Measurements from ENCODE around the gene PSEN2. TPM values are rescaled to one million over a fixed set of nuclear protein-coding genes. Genes with fewer than 3 reads are reported as not detected.

The PSEN2 gene
- total RNA-seq, 1 experiment from 2014 or later, result 81.6 TPM

DNA sequence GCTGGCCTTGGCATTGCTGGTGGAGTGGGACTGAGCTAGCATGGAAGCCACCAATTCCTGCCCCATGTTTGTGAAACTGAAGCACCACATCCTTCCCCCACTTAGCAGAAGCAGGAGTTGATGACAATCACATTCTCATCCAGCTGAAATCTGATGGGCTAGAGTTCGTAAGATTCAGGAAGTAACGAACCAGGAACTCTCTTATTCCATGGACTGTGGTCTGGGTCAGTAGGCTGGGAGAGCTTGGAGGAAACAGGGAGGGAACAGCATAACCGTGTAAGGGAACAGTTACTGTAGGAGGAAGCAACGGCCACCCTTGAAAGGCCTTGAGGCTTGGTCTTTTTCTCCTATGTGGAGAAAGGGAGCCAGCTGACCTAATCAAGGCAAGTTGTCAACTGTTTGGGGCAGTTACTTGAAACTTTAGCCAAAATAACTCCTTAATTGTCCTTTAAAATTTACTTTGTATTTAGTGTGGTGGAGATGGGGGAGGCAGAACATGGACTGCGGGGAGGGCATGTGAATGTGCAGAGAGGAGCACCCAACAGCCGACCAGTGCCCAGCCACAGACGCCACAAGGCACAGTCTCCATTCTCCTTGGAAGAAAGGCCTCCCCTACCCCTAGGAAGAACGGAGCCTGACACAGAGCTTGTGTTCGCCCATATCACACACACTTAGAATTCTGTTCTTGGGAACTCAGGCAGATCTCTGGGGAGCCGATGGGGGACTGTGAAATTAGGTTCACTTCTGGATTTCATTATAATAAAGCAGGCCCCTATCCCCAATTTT is 67.7 kb downstream of the PSEN2 start:
- DNase-seq (ENCODE audit: low read depth, low spot score), result no peak
- in situ Hi-C loops (cut with HindIII; ENCODE audit: low pct_unique_long_range_greater_than_20kb, low sequenced_read_pairs), result no loop called here

DNA sequence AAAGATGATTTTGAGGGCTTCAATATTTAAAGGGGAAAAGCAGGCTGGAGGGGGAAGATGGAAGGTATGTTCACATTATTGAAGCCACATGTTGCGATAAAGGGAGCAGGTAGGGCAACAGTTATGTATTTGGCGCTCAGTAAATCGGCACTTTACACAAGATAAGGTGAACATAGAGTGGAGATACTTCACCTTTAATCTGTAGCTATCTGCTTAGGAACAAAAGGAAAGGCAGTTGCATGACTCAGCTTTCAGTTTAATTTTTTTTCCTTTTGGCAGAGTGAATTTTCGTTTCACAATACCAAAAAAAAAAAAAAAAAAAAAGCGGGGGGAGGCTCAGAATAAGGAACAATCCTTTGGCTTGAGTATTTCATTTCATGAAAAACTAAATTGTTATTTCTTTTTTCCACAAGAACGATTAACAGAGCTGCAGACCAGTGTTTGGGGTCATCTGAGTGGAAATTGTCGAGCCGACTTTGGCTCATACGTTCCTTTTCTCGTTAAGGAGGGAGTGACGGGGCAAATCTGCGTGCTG is 68.6 kb downstream of the PSEN2 start:
- in situ Hi-C loops (cut with HindIII; ENCODE audit: low pct_unique_long_range_greater_than_20kb, low sequenced_read_pairs), result no loop called here

GRCh38 chr1:226939438-226940028 is 69.1 kb downstream of the PSEN2 start:
- in situ Hi-C loops (cut with HindIII; ENCODE audit: low pct_unique_long_range_greater_than_20kb, low sequenced_read_pairs), result no loop called here

More for the DNA sequence above, 68.6 kb downstream of the PSEN2 start:
- no peak for DNase-seq (ENCODE audit: low read depth, low spot score)

GRCh38 chr1:226940029-226940805 is 69.8 kb downstream of the PSEN2 start, which contains the start of gene COQ8A:
TSS of gene COQ8A (plus strand) at chr1:226940294. CDS start at chr1:226961386, 21,092 bp downstream.
- in situ Hi-C loops (cut with HindIII; ENCODE audit: low pct_unique_long_range_greater_than_20kb, low sequenced_read_pairs), result no loop called here
- DNase-seq (ENCODE audit: low read depth, low spot score), result peak; percentile 99

More at GRCh38 chr1:226939438-226940028, 69.1 kb downstream of the PSEN2 start:
- no peak for DNase-seq (ENCODE audit: low read depth, low spot score)

DNA sequence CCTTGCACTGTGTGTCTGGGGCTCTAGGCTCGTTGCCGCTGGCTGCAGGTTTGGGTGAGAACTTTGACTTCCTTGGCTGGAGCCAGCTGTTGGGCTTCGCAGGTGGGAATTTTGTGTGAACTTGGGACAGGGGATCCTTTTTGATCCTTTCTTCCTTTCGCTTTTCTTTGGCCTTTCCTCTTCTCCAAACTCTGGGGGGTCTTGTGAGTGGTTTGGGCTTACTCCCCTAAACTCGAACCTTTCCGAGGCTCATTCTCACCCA is 70.3 kb downstream of the PSEN2 start:
- in situ Hi-C loops (cut with HindIII; ENCODE audit: low pct_unique_long_range_greater_than_20kb, low sequenced_read_pairs), result no loop called here
- DNase-seq (ENCODE audit: low read depth, low spot score), result no peak

GRCh38 chr1:226942392-226942791 is 72.0 kb downstream of the PSEN2 start:
- DNase-seq (ENCODE audit: low read depth, low spot score), result no peak
- in situ Hi-C loops (cut with HindIII; ENCODE audit: low pct_unique_long_range_greater_than_20kb, low sequenced_read_pairs), result no loop called here

DNA sequence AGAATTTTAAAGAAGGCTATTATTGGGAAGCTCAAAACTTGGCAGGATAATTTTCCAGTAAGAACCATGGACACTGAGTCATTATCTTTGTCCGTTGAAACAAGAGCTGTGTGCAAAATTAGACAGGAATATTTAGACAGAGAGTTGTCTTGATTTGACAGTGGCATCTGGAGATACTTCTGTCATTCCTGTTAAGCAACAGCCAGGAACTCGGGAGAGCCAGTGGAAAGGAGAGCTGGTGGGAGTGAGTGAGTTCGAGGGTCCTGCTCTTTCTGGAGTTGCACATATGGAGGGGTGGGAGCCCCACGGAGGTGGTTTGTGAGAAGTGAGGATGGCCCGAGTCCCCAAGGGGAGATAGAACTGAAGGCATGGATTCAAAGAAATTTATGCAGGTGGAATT is 72.7 kb downstream of the PSEN2 start:
- DNase-seq (ENCODE audit: low read depth, low spot score), result no peak
- in situ Hi-C loops (cut with HindIII; ENCODE audit: low pct_unique_long_range_greater_than_20kb, low sequenced_read_pairs), result no loop called here

DNA sequence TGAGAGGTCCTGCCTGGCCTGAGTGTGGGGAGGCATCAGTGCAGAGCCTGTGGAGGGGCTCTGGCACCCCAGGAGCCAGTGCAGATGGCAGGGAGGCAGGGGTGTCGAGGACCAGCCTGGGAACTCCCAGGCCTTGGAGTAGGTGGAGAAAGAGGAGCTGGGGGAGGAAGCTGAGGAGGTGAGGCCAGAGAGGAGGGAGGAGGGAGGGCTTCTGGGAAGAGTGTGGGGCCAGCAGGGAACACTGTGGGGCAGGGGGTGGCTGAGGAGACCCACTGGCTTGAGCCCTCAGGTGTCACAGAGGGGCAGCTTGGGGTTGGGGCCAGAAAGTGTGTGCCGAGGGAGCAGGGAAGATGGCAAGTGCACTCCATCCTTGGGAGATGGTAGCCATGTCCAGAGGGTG is 73.5 kb downstream of the PSEN2 start:
- no peak for DNase-seq (ENCODE audit: low read depth, low spot score)
- in situ Hi-C loops (cut with HindIII; ENCODE audit: low pct_unique_long_range_greater_than_20kb, low sequenced_read_pairs), result no loop called here

- in situ Hi-C loops (cut with HindIII; ENCODE audit: low pct_unique_long_range_greater_than_20kb, low sequenced_read_pairs), result no loop called here
- DNase-seq (ENCODE audit: low read depth, low spot score), result no peak
Measured at GRCh38 chr1:226945106-226945857, 74.9 kb downstream of the PSEN2 start.

Other genes with a start within 250 kb of the PSEN2 start
- 56.9 and 66.0 TPM in 2 replicates for gene ITPKB, start 131.3 kb upstream of the PSEN2 start, total RNA-seq (2014; rRNA removed; shearing (Covaris generic))
- gene COQ8A, start 69.7 kb downstream of the PSEN2 start, total RNA-seq (2014; rRNA removed; shearing (Covaris generic)), result 20.2 and 22.8 TPM in 2 replicates